H1 (cell line): Measurements from ENCODE around the gene PDXDC1. TPM values are rescaled to one million over a fixed set of nuclear protein-coding genes. Genes with fewer than 3 reads are reported as not detected.

Source experiments
- CTCF ChIA-PET: fragments of 300-600 bp; sonication (Branson Sonifier 250); formaldehyde crosslinking; loops from one replicate; lab custom pipeline; 2021; ENCODE audit not compliant: partially characterized antibody; lab: Charles Lee
- POLR2A ChIA-PET: fragments of 300-600 bp; sonication (Branson Sonifier 250); formaldehyde crosslinking; loops from one replicate; lab custom pipeline; 2021; ENCODE audit warnings: inconsistent platforms; ENCODE audit not compliant: partially characterized antibody; lab: Charles Lee
- DNase-seq, 2 experiments: peaks; one replicate each; pipeline versions ENCODE4 v3.0.0 to v3.0.0-alpha.2; 2010 to 2022; ENCODE audit warnings: low spot score in 2 of 2, low read depth in 1 of 2, mixed read lengths in 1 of 2
- FAIRE-seq: peaks from 2 replicates; lab custom pipeline; 2011; peaks lifted over from hg19 to GRCh38; lab: Jason Lieb, UNC
- H2AFZ ChIP-seq: 2 replicates; pipeline ENCODE4 v1.8.1; 2012; ENCODE audit warnings: low read length, inconsistent platforms
- H2AK5ac ChIP-seq: 2 replicates; pipeline ENCODE4 v1.6.1; 2013; ENCODE audit warnings: low read depth, low read length
- H2BK120ac ChIP-seq: replicated peaks from 2 replicates; pipeline ENCODE3; 2013; ENCODE audit warnings: low read depth, low read length, inconsistent platforms
- H2BK12ac ChIP-seq: 2 replicates; pipeline ENCODE4 v1.6.1; 2013; ENCODE audit warnings: low read depth, low read length
- H2BK15ac ChIP-seq: 2 replicates; pipeline ENCODE4 v1.6.1; 2013; ENCODE audit warnings: low read length
- H2BK20ac ChIP-seq: 2 replicates; pipeline ENCODE4 v1.6.1; 2013; ENCODE audit warnings: low read length
- H2BK5ac ChIP-seq: 2 replicates; pipeline ENCODE4 v1.6.1; 2013; ENCODE audit warnings: low read depth, low read length
- H3K14ac ChIP-seq: 2 replicates; pipeline ENCODE4 v1.6.1; 2013; ENCODE audit warnings: inconsistent platforms; ENCODE audit not compliant: insufficient read length
- H3K18ac ChIP-seq: 2 replicates; pipeline ENCODE4 v1.6.1; 2013; ENCODE audit warnings: low read length; ENCODE audit errors: extremely low read depth
- H3K23ac ChIP-seq: 2 replicates; pipeline ENCODE4 v1.6.1; 2013; ENCODE audit warnings: inconsistent platforms; ENCODE audit not compliant: insufficient read length
- H3K23me2 ChIP-seq: 2 replicates; pipeline ENCODE4 v1.6.1; 2013; ENCODE audit warnings: low read depth, low read length
- H3K27ac ChIP-seq: 2 replicates; pipeline ENCODE4 v1.6.1; 2011; ENCODE audit warnings: low read depth, low read length, inconsistent platforms
- H3K27me3 ChIP-seq, 4 experiments: replicated peaks in 1 of 4; 1 replicate in 1 of 4; 2 replicates in 3 of 4; pipeline versions ENCODE4 v1.6.1 to v1.8.1; 2011 to 2013; ENCODE audit warnings: low read length in 3 of 4, mild to moderate bottlenecking in 3 of 4, inconsistent platforms in 2 of 4, mixed read lengths in 2 of 4, moderate library complexity in 1 of 4; ENCODE audit not compliant: control insufficient read depth in 3 of 4, insufficient read depth in 3 of 4; ENCODE audit errors: extremely low read depth in 1 of 4
- H3K36me3 ChIP-seq, 4 experiments: 2 replicates each; pipeline versions ENCODE4 v1.6.1 to v1.8.1; 2011 to 2013; ENCODE audit warnings: mild to moderate bottlenecking in 4 of 4, low read length in 3 of 4, moderate library complexity in 2 of 4, control low read depth in 1 of 4, inconsistent platforms in 1 of 4; ENCODE audit not compliant: insufficient read depth in 4 of 4, control insufficient read depth in 2 of 4
- H3K4ac ChIP-seq: replicated peaks from 2 replicates; pipeline ENCODE3; 2013; ENCODE audit warnings: low read length, low read depth, mixed read lengths, inconsistent platforms; ENCODE audit not compliant: insufficient read length
- H3K4me1 ChIP-seq, 4 experiments: replicated peaks in 1 of 4; 1 replicate in 1 of 4; 2 replicates in 3 of 4; pipeline versions ENCODE4 v1.6.1 to v1.8.1; 2011 to 2013; ENCODE audit warnings: low read length in 3 of 4, inconsistent platforms in 2 of 4, mixed read lengths in 1 of 4; ENCODE audit not compliant: insufficient read depth in 4 of 4, control insufficient read depth in 3 of 4
- H3K4me2 ChIP-seq, 2 experiments: 2 replicates each; pipeline versions ENCODE4 v1.6.1 to v1.8.1; 2011 to 2013; ENCODE audit warnings: low read depth in 2 of 2, low read length in 2 of 2, control low read depth in 1 of 2, inconsistent platforms in 1 of 2, mild to moderate bottlenecking in 1 of 2; ENCODE audit not compliant: insufficient read depth in 1 of 2
- H3K4me3 ChIP-seq, 4 experiments: fragments of 200-600, 300-600 bp in 1 of 4; sonication (generic), shearing (Covaris generic), sonication (Bioruptor Twin) in 1 of 4; 2 replicates each; pipeline versions ENCODE4 v1.5.1 to v1.8.1; 2011 to 2016; ENCODE audit warnings: low read length in 4 of 4, low read depth in 3 of 4, control low read depth in 2 of 4, inconsistent platforms in 2 of 4, mild to moderate bottlenecking in 2 of 4, mixed read lengths in 1 of 4, moderate library complexity in 1 of 4; ENCODE audit not compliant: insufficient read depth in 2 of 4; ENCODE audit errors: extremely low read depth in 1 of 4
- H3K56ac ChIP-seq: replicated peaks from 2 replicates; pipeline ENCODE3; 2013; ENCODE audit warnings: low read depth, mild to moderate bottlenecking, mixed read lengths, low read length, inconsistent platforms; ENCODE audit not compliant: insufficient read length
- H3K79me1 ChIP-seq: 2 replicates; pipeline ENCODE4 v1.6.1; 2013; ENCODE audit warnings: low read depth, low read length, control low read depth
- H3K79me2 ChIP-seq, 2 experiments: 2 replicates each; pipeline versions ENCODE4 v1.6.1 to v1.8.1; 2012 to 2013; ENCODE audit warnings: low read length in 2 of 2, mild to moderate bottlenecking in 2 of 2, inconsistent platforms in 1 of 2; ENCODE audit not compliant: insufficient read depth in 2 of 2, control insufficient read depth in 1 of 2
- H3K9ac ChIP-seq, 4 experiments: replicated peaks in 1 of 4; 1 replicate in 1 of 4; 2 replicates in 3 of 4; pipeline versions ENCODE4 v1.6.1 to v1.8.1; 2011 to 2013; ENCODE audit warnings: low read depth in 3 of 4, low read length in 3 of 4, control low read depth in 2 of 4, mild to moderate bottlenecking in 2 of 4, moderate library complexity in 2 of 4, inconsistent platforms in 1 of 4; ENCODE audit errors: extremely low read depth in 1 of 4
- H3K9me3 ChIP-seq, 2 experiments: 2 replicates each; pipeline versions ENCODE4 v1.6.1 to v1.8.1; 2012 to 2013; ENCODE audit warnings: mild to moderate bottlenecking in 2 of 2, moderate library complexity in 2 of 2, control low read depth in 1 of 2, inconsistent platforms in 1 of 2, low read depth in 1 of 2, low read length in 1 of 2, mixed read lengths in 1 of 2; ENCODE audit not compliant: insufficient read depth in 2 of 2
- H4K20me1 ChIP-seq, 2 experiments: replicated peaks in 1 of 2; 2 replicates each; pipeline versions ENCODE3 to v1.8.1; 2011 to 2013; ENCODE audit warnings: inconsistent platforms in 2 of 2, low read length in 2 of 2, mild to moderate bottlenecking in 1 of 2; ENCODE audit not compliant: insufficient read depth in 2 of 2, control insufficient read depth in 1 of 2
- H4K5ac ChIP-seq: 2 replicates; pipeline ENCODE4 v1.6.1; 2013; ENCODE audit warnings: low read length, low read depth, mixed read lengths, inconsistent platforms; ENCODE audit not compliant: insufficient read length
- H4K8ac ChIP-seq: 2 replicates; pipeline ENCODE4 v1.8.0; 2013; ENCODE audit warnings: mild to moderate bottlenecking, moderate library complexity, low read length, inconsistent platforms; ENCODE audit not compliant: insufficient read depth; ENCODE audit errors: extremely low read depth
- H4K91ac ChIP-seq: replicated peaks from 2 replicates; pipeline ENCODE3; 2013; ENCODE audit warnings: low read length, mixed read lengths, inconsistent platforms; ENCODE audit not compliant: insufficient read length
- HDAC2 ChIP-seq, 2 experiments: fragments of 300-600 bp in 1 of 2; sonication (generic) in 1 of 2; IDR thresholded peaks; 2 replicates each; pipeline ENCODE4 v1.6.1; 2011 to 2012; ENCODE audit warnings: low read depth in 2 of 2, low read length in 2 of 2, mild to moderate bottlenecking in 2 of 2, moderate library complexity in 2 of 2, borderline replicate concordance in 1 of 2, inconsistent platforms in 1 of 2
- NANOG ChIP-seq: IDR thresholded peaks from 2 replicates; pipeline ENCODE4 v1.6.1; 2011; ENCODE audit warnings: low read length, low read depth, mild to moderate bottlenecking, inconsistent platforms; ENCODE audit not compliant: insufficient read depth, poor library complexity, severe bottlenecking
- RAD21 ChIP-seq, 2 experiments: IDR thresholded peaks in 1 of 2; conservative IDR thresholded peaks in 1 of 2; 2 replicates each; pipeline ENCODE4 v1.6.1; 2011; ENCODE audit warnings: low read depth in 2 of 2, low read length in 2 of 2, improper control_type of control experiment in 1 of 2, inconsistent platforms in 1 of 2, mild to moderate bottlenecking in 1 of 2, moderate library complexity in 1 of 2
- RBBP5 ChIP-seq: IDR thresholded peaks from 2 replicates; pipeline ENCODE4 v1.7.1; 2012; ENCODE audit warnings: low read depth, mild to moderate bottlenecking, inconsistent platforms, low read length, moderate library complexity, borderline replicate concordance
- RFX5 ChIP-seq: IDR thresholded peaks from 2 replicates; pipeline ENCODE4 v1.6.1; 2011; ENCODE audit warnings: low read depth, low read length, improper control_type of control experiment, borderline replicate concordance
- RNF2 ChIP-seq: fragments of 200-900, 300-1000 bp; sonication (generic); IDR thresholded peaks from 2 replicates; pipeline ENCODE4 v1.7.1; 2016; ENCODE audit warnings: borderline replicate concordance, low read depth, mild to moderate bottlenecking, antibody characterized with exemption, low read length; ENCODE audit not compliant: poor library complexity, severe bottlenecking; ENCODE audit errors: missing control alignments
- SAP30 ChIP-seq: fragments of 300-600 bp; sonication (generic); IDR thresholded peaks from 2 replicates; pipeline ENCODE4 v1.7.1; 2012; ENCODE audit warnings: low read length, moderate library complexity, mild to moderate bottlenecking, inconsistent platforms; ENCODE audit not compliant: insufficient read depth, insufficient replicate concordance
- SIX5 ChIP-seq: IDR thresholded peaks from 2 replicates; pipeline ENCODE4 v1.6.1; 2011; ENCODE audit warnings: mild to moderate bottlenecking, low read depth, low read length
- SP1 ChIP-seq: IDR thresholded peaks from 2 replicates; pipeline ENCODE4 v1.6.1; 2011; ENCODE audit warnings: low read depth, low read length
- SP2 ChIP-seq: IDR thresholded peaks from 2 replicates; pipeline ENCODE4 v1.6.1; 2012; ENCODE audit warnings: mild to moderate bottlenecking, low read length, inconsistent platforms
- SP4 ChIP-seq: IDR thresholded peaks from 2 replicates; pipeline ENCODE4 v1.6.1; 2012; ENCODE audit warnings: low read length, inconsistent platforms
- SUZ12 ChIP-seq: fragments of 200-600 bp; sonication (generic); IDR thresholded peaks from 2 replicates; pipeline ENCODE4 v1.6.1; 2012; ENCODE audit warnings: mild to moderate bottlenecking, inconsistent platforms, low read length, moderate library complexity, mixed read lengths
- TCF12 ChIP-seq: IDR thresholded peaks from 2 replicates; pipeline ENCODE4 v1.6.1; 2011; ENCODE audit warnings: low read depth, mild to moderate bottlenecking, low read length
- YY1 ChIP-seq: IDR thresholded peaks from 2 replicates; pipeline ENCODE4 v1.6.1; 2011; ENCODE audit warnings: low read depth, mild to moderate bottlenecking, low read length
- whole genome bisulfite sequencing, 2 experiments: shearing (Covaris generic) in 1 of 2; methylation state at CpG; one replicate each; pipeline versions ENCODE4 v1.1.6 to v1.1.7; 2013 to 2015; ENCODE audit warnings: low lambda C conversion rate in 2 of 2, mixed read lengths in 2 of 2, inconsistent platforms in 1 of 2, low coverage in 1 of 2, missing lambda C conversion rate in 1 of 2; ENCODE audit not compliant: insufficient replicate concordance in 2 of 2, insufficient coverage in 1 of 2, insufficient read length in 1 of 2; ENCODE audit errors: extremely low coverage in 1 of 2, missing lambda C conversion rate in 1 of 2; 5-methylcytosine and 5-hydroxymethylcytosine counted together
- polyA plus RNA-seq, 7 experiments: library from polyadenylated mRNA; depleted of rRNA in 3 of 7; stranded (reverse) in 5 of 7; unstranded in 2 of 7; fragments of >200 nt in 5 of 7; fragments of 200-250 nt in 2 of 7; gene quantifications; 1 replicate in 5 of 7; 2 replicates in 1 of 7; 4 replicates in 1 of 7; pipeline versions ENCODE4 v1.2.1 to v1.2.3, GENCODE V29; 2011 to 2013; ENCODE audit warnings: missing spikeins in 2 of 7, mixed read lengths in 2 of 7
- total RNA-seq: library from RNA; stranded (reverse); fragmentation: NEBNext Ultra II Directional; extraction: Animal tissue kit (Norgen Biotek cat#: 25700); gene quantifications from 2 replicates; pipeline ENCODE4 v1.2.1, GENCODE V29; 2021

PDXDC1 gene
- total and polyA plus RNA-seq, 2 of the 8 experiments (the other 6 are each of a cell fraction or from before 2014, with no cell fraction given): 56.6 to 118 TPM

DNA sequence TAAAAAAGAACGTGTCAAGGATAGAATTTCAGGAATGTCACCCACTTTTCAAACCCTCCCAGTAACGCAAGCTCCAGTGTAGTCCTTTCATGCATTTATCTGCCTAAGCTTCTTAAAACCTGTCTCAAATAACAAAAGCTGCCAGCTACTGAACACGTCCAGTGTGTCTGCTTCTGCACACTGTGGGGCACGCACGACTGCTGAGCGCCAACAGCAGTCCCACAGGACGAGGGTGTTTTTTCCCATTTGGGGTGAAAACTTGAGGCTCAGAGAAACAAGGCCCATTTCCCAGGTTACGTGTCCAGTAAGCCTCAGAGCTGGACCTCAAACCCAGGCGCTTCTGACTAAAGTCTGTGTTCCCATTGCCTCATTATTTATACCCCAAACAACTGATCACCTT lies 63.9 kb downstream of the PDXDC1 start:
- Histone ChIP-seq H4K91ac (no peak overlapping the region), H3K4ac (no peak overlapping the region), H3K79me2 (no peaks in the 10 kb centered on the region), H3K9me3 (no peaks in the 10 kb centered on the region), H2AFZ (no peak overlapping the region), H3K36me3 (peaks cover 19 to 62% (median 41%) of the 10 kb centered on the region in 4 experiments), H2BK20ac (no peak overlapping the region), H2BK12ac (no peak overlapping the region), H3K4me3 (no peak overlapping the region), H4K5ac (no peak overlapping the region), H4K8ac (no peak overlapping the region), H2BK5ac (no peak overlapping the region), H3K23me2 (no peaks in the 10 kb centered on the region), H2BK120ac (no peak overlapping the region), H3K9ac (no peak overlapping the region), H3K27me3 (no peaks in the 10 kb centered on the region), H3K79me1 (no peaks in the 10 kb centered on the region; the same call in 1 of the 2 replicates), H3K27ac (no peak overlapping the region), H3K18ac (no peak overlapping the region), H2AK5ac (no peak overlapping the region), H3K14ac (no peak overlapping the region), H3K4me2 (no peak overlapping the region), H3K23ac (no peak overlapping the region), H2BK15ac (no peak overlapping the region), H3K4me1 (no peaks in the 10 kb centered on the region), H3K56ac (no peak overlapping the region), H4K20me1 (peaks cover 2 to 4% of the 10 kb centered on the region in 2 experiments)
- POLR2A ChIA-PET: interaction anchor here (1.2 kb wide), 1 partner anchor 13 kb away, joined by 5 read pairs; no protein-coding TSS in a partner anchor
- FAIRE-seq: no peak
- CTCF ChIA-PET: no interaction called here
- 87% methylated on average over 9 of the region's 9 CpGs; no CpG with 5 or more reads in 1 of the 2 experiments for WGBS, 2 experiments
- DNase-seq: no peak
- TF ChIP-seq TCF12: no peak
- TF ChIP-seq SIX5: no peak
- TF ChIP-seq HDAC2 (IDR thresholded peaks at IDR 0.05; ENCODE audit: borderline replicate concordance in 1 of 2, low read depth in 2 of 2, low read length in 2 of 2): no peak
- no peak for TF ChIP-seq RAD21 (IDR thresholded peaks at IDR 0.05 in 1 of 2, conservative IDR thresholded peaks at IDR 0.05 in 1 of 2; ENCODE audit: low read depth in 2 of 2, low read length in 2 of 2)
- no peak for TF ChIP-seq NANOG
- no peak for TF ChIP-seq SUZ12
- TF ChIP-seq SAP30: no peak
- TF ChIP-seq YY1: no peak
- no peak for TF ChIP-seq RBBP5
- no peak for TF ChIP-seq SP1
- no peak for TF ChIP-seq SP2
- no peak for TF ChIP-seq RFX5
- no peak for TF ChIP-seq SP4
- no peak for TF ChIP-seq RNF2
